GM18526 (cell line): ENCODE results near the gene SCN10A.

Experiments used
- POLR2A ChIP-seq: IDR thresholded peaks from 3 replicates; pipeline ENCODE4 v1.6.1; 2011; ENCODE audit not compliant: insufficient read length; ENCODE audit errors: extremely low read depth

Gene SCN10A

DNA sequence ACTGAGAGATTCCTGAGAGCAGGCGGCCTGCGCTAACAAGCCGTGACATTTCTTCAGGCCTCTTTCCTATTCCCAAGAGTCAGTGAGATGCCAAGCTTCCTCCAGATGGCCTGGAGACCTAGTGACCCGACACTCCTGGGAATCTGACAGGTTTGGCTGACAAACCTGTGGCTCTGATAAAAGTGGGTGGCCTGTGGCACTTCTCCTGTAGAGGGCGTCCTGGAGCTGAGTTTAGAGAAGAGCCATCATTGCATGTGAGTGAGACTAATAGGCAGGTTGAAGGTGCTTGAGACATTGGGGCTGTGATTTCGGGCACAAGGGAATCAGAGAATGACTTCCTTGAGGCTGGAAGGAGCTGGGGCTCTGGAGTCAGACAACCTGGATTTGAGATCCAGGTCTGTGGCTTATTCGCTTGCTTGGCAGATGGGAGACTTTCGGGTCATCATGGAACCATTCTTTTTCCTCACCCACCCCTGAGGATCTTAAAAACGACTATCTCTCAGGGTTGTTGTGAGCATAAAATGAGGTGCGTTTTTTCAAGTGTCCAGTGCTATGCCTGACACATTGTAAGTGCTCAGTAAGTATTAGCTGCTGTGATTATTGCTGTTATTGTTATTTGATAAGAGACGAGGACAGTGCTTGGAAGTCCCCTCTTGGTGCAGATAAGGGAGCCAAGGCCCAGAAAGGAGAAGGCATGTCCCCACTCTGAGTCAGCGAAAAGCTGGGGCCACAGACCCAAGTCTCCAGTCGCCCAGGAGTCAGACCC, 77.2 kb downstream of the SCN10A start:
- TF ChIP-seq POLR2A: no peak

DNA sequence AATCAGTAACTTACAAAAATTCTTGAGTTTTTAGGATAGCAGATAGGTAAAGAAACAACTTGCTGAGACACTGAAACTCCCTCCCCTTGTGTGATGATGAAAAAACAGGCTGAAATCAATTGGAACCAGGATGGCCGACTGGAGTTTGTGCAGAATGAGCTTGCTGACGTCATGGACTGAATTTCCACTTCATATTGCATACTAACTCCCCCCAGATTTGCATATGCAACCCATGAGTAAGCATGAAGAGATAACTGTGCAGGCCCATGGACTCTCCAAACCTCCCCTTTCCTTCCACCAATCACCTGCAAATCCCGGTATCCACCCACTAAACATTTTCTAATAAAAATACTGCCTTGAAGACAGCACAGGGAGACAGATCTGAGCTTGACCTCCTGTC, 84.5 kb downstream of the SCN10A start:
- TF ChIP-seq POLR2A: no peak

DNA sequence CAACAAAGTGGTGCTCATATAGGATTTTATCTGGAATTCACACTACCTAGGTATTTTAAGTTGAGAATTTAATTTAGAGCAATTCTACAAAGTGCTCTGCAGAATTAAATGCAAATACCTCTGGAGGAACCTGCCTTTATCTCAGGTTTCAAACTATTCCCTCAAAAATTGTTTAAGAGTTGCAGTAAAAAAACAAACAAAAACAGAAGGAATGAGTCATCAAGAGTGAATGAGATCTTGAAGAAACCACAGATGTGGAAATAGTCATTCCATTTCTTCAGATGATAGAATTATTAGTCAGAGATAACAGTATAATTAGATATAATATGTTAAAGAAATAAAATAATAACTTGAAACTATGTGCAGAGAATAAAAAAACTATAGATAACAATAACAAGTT, 85.7 kb downstream of the SCN10A start:
- TF ChIP-seq POLR2A: no peak

GRCh38 chr3:38728008-38728407, 88.0 kb downstream of the SCN10A start:
- no peak for TF ChIP-seq POLR2A

DNA sequence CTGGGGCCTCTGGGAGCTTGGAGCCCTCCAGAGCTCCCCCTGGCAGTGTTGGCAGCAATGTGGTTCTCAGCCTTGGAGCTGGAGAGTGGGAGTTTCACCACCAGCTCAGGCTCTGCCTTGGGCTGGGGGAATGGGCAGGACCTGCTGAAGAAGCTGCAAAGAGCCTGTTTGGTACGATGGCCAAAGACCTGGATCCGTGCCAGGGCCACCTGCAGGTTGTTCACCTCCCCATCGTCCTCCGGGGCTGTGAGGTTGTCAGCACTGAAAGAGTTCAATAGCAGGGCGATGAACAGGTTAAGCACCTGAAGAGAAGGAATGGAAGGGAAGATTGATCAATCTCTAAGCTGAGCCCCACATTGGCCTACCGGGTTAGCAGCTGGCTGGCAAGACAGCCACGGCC, 89.3 kb downstream of the SCN10A start:
- no peak for TF ChIP-seq POLR2A

DNA sequence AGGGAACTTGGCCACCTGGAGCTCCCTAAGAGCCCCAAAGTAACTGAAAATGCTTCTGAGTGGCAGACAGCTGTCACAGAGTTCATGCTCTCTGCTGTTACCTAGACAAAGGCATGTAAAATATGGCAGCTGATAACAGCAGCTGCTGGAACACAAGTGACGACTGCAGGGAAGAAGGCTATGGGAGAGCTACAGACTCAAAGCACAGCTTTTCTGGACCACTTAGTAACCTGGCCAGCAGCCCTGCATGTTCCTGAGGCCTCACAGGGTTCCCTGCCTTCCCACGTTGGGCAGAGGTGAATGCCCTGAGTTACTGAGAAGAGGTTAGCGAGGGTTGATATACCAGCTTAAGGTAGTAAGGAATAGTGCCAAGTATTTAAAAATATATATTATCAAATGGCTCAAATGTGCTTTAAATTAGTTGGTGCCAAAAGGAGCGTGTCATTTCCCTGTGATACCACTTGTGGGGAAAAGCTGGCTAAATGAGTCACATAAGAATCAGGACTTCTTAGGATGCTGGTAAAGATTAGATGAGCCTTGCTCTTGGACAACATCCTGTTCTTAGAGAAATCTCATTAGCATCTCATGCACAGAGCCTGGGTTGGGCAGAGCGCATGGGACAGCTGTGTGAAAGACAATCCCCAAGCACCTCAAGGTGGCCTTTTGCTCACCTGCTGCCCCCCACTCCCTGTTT, 90.1 kb downstream of the SCN10A start:
- TF ChIP-seq POLR2A: no peak

DNA sequence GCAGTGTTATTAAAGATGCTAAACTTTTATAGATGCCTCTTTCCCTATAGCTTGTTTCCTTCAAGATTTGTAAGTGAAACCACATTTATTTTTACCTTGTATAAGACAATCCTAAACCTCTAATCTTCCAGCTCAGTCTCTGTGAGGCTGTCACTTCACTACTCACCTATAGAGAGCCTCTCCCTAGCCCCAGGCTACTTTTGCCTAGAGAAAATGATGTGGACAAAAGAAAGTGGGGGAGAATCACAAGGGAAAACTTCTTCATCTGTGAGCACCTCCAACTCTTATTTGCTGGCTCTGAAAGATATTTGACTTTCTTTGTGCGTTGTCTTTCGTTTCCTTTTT, 91.7 kb downstream of the SCN10A start:
- no peak for TF ChIP-seq POLR2A

- TF ChIP-seq POLR2A: no peak
Observed at GRCh38 chr3:38723569-38724391, 92.2 kb downstream of the SCN10A start.

- no peak for TF ChIP-seq POLR2A
Observed at GRCh38 chr3:38722781-38723568, 93.0 kb downstream of the SCN10A start.

GRCh38 chr3:38721207-38721772, 94.7 kb downstream of the SCN10A start:
- no peak for TF ChIP-seq POLR2A

GRCh38 chr3:38720465-38720864, 95.6 kb downstream of the SCN10A start:
- no peak for TF ChIP-seq POLR2A

DNA sequence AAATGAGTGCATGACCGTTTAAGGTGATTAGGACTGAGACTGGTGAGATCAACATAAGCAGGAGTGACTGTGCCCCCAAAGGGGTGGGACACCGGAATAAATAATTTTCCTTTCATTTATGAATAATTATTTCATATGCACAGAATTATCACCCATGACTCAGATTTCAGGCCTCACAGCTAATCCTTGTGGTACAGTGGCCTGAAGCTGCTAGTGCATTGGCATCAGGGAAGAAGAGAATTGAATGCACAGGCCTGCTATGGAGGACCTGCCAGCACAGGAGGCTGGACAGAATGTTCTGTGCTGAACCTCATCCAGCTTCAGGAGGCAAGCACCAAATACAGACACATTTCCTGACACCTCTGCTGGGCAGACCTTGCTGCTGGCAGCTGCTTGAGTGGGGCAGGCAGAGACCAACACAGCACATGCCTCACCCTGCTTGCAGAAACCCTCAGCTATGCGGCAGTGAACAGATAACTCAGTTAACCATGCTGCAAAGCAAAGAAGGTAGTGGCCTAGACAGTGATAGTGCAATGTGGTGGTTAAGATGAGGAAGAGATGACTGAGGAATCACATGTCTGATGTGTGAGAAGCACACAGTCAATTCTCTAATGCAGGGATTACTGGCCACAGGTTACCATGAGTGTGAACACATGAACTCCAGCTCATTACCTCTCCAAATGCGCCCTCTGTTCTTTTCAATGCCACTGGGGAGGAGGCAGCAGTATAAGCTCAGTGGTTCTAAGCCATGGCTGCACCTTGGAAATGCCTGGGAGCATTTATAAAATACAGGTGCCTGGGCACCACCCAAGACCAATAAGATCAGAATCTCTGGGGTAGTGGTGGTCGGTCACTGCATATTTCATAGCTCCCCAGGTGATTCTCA, 98.4 kb downstream of the SCN10A start:
- no peak for TF ChIP-seq POLR2A

DNA sequence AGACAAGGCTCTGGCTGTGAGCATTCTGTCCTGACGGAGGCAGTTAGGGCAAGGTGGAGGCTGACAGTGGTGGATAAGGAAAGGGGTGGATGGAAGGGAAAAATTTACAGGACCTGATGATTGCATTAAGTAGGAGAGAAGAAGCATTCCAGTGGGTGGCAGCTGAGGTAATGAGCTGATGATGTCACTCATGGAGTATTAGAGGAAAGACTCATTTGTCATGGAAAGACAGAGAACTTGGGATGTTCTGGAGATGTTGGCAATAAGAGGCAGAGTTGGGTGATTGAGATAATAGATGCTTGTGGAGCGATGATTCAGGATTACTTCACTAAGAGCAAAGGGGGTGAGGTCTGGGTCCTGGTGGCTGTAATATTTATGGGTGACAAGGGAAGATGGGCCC, 102.9 kb downstream of the SCN10A start:
- TF ChIP-seq POLR2A: no peak

DNA sequence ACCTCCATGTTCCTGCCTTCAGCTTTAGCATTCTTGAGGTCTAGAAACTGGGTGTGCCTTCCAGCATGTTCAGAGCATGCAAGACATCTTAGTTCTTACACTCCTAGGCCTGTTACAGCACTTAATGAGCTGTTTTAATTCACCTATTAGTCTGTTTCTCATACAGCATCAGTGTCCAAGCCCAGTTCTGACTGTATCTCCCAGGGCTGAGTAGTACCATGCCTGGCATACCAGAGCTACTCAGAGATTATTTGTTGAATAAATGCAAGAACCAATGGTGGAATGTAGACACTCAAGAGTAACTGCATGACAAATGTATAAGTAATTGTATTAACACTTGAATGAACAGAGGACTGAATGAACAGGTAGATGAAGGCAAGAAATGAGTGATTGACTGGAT, 104.7 kb downstream of the SCN10A start:
- no peak for TF ChIP-seq POLR2A

DNA sequence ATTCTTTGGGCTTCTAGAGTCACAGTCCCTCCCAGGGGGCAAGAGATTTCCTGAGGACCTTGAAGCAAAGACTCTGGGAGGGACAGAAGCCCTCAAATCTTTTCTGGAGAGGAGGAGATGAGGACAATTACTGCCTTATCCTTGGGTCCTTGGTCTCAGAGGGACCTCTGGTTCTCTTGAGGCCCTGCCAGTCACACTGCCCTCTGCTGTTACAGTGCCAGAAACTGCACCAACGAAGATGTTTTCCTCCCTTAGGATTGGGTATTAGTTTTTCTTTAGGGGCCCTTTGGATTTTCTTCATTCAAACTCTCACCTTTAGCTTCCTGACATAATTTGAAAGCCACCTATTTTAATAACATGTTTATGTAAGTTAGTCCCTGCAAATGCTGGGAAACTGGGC, 108.3 kb downstream of the SCN10A start:
- TF ChIP-seq POLR2A: no peak
